Measurements from ENCODE around the gene INSYN2A. TPM values are rescaled to one million over a fixed set of nuclear protein-coding genes. Genes with fewer than 3 reads are reported as not detected.

The INSYN2A gene
- total RNA-seq, 1 experiment from 2014 or later: not detected

- no peak for DNase-seq (ENCODE audit: low spot score)
- no peak overlapping the region for H3K27ac ChIP-seq (ENCODE audit: low read depth, low read length, poor library complexity, severe bottlenecking)
Measured at GRCh38 chr10:127153181-127153580, 43.2 kb downstream of the INSYN2A start.

GRCh38 chr10:127151981-127152699, 44.3 kb downstream of the INSYN2A start:
- BruUV-seq (replicated peaks): no TSS peak
- POLR2A ChIA-PET (ENCODE audit: low non-redundant PET): no interaction called here
- no peak for DNase-seq (ENCODE audit: low spot score)
- no peak overlapping the region for H3K4me3 ChIP-seq (ENCODE audit: low read depth, low read length, poor library complexity, severe bottlenecking)
- H3K27ac ChIP-seq (ENCODE audit: low read depth, low read length, poor library complexity, severe bottlenecking): no peak overlapping the region
- H3K27me3 ChIP-seq (replicated peaks; ENCODE audit: insufficient read depth, low read depth, low read length, poor library complexity): no peaks in the 10 kb centered on the region
- H3K36me3 ChIP-seq (ENCODE audit: insufficient read depth, low read length, poor library complexity, severe bottlenecking): no peaks in the 10 kb centered on the region
- H3K9me3 ChIP-seq (ENCODE audit: low read depth, low read length, poor library complexity, severe bottlenecking): no peaks in the 10 kb centered on the region
- H3K4me1 ChIP-seq (ENCODE audit: insufficient read depth, low read length, poor library complexity, severe bottlenecking): peaks cover 13% of the 10 kb centered on the region
- intact Hi-C loops (cut with micrococcal nuclease; ENCODE audit: unreplicated experiment): no loop called here
- CTCF ChIA-PET: no interaction called here
- TF ChIP-seq EZH2 (IDR thresholded peaks at IDR 0.05; ENCODE audit: borderline replicate concordance, low read depth, low read length, poor library complexity, severe bottlenecking) (no peak), CTCF (conservative IDR thresholded peaks at IDR 0.05; ENCODE audit: low read depth, low read length) (no peak)

More at GRCh38 chr10:127153181-127153580, 43.2 kb downstream of the INSYN2A start:
- Histone ChIP-seq H3K4me1 (ENCODE audit: insufficient read depth, low read length, poor library complexity, severe bottlenecking) (peaks cover 19% of the 10 kb centered on the region), H3K36me3 (ENCODE audit: insufficient read depth, low read length, poor library complexity, severe bottlenecking) (no peaks in the 10 kb centered on the region), H3K27me3 (replicated peaks; ENCODE audit: insufficient read depth, low read depth, low read length, poor library complexity) (no peaks in the 10 kb centered on the region), H3K9me3 (ENCODE audit: low read depth, low read length, poor library complexity, severe bottlenecking) (no peaks in the 10 kb centered on the region), H3K4me3 (ENCODE audit: low read depth, low read length, poor library complexity, severe bottlenecking) (no peak overlapping the region)
- no peak for TF ChIP-seq CTCF (conservative IDR thresholded peaks at IDR 0.05; ENCODE audit: low read depth, low read length)
- no peak for TF ChIP-seq EZH2 (IDR thresholded peaks at IDR 0.05; ENCODE audit: borderline replicate concordance, low read depth, low read length, poor library complexity, severe bottlenecking)
- CTCF ChIA-PET: no interaction called here
- POLR2A ChIA-PET (ENCODE audit: low non-redundant PET): no interaction called here
- BruUV-seq (replicated peaks): no TSS peak
- intact Hi-C loops (cut with micrococcal nuclease; ENCODE audit: unreplicated experiment): no loop called here

- peaks cover 13% of the 10 kb centered on the region for H3K4me1 ChIP-seq (ENCODE audit: insufficient read depth, low read length, poor library complexity, severe bottlenecking)
- H3K36me3 ChIP-seq (ENCODE audit: insufficient read depth, low read length, poor library complexity, severe bottlenecking): no peaks in the 10 kb centered on the region
- TF ChIP-seq EZH2 (IDR thresholded peaks at IDR 0.05; ENCODE audit: borderline replicate concordance, low read depth, low read length, poor library complexity, severe bottlenecking) (no peak), CTCF (conservative IDR thresholded peaks at IDR 0.05; ENCODE audit: low read depth, low read length) (no peak)
- ChIA-PET CTCF (no interaction called here), POLR2A (ENCODE audit: low non-redundant PET) (no interaction called here)
- no peaks in the 10 kb centered on the region for H3K9me3 ChIP-seq (ENCODE audit: low read depth, low read length, poor library complexity, severe bottlenecking)
- no peak for DNase-seq (ENCODE audit: low spot score)
- no peak overlapping the region for H3K27ac ChIP-seq (ENCODE audit: low read depth, low read length, poor library complexity, severe bottlenecking)
- no TSS peak for BruUV-seq (replicated peaks)
- H3K4me3 ChIP-seq (ENCODE audit: low read depth, low read length, poor library complexity, severe bottlenecking): no peak overlapping the region
- intact Hi-C loops (cut with micrococcal nuclease; ENCODE audit: unreplicated experiment): no loop called here
- H3K27me3 ChIP-seq (replicated peaks; ENCODE audit: insufficient read depth, low read depth, low read length, poor library complexity): no peaks in the 10 kb centered on the region
Measured at GRCh38 chr10:127151541-127151940, 44.9 kb downstream of the INSYN2A start.
